B cell (primary cell): Measurements from ENCODE around the gene MLEC. TPM values are rescaled to one million over a fixed set of nuclear protein-coding genes. Genes with fewer than 3 reads are reported as not detected.

ENCODE experiments used
- ATAC-seq: fragments of 200-7000 bp; cut with Tn5 transposase; one replicate; pipeline ENCODE4 v1.10.0; 2021; ENCODE audit warnings: low read depth, mild to moderate bottlenecking, moderate number of reproducible peaks, moderate library complexity
- CTCF ChIA-PET: fragments of 350-600 bp; sonication (Branson Sonifier 250); formaldehyde crosslinking; loops from one replicate; lab custom pipeline; 2021; ENCODE audit warnings: antibody characterized with exemption, inconsistent platforms; lab: Charles Lee
- POLR2A ChIA-PET: fragments of 350-600 bp; sonication (Branson Sonifier 250); formaldehyde crosslinking; loops from one replicate; lab custom pipeline; 2021; ENCODE audit warnings: antibody characterized with exemption; lab: Charles Lee
- DNase-seq: peaks from one replicate; pipeline ENCODE4 v3.0.0; 2013
- H2AFZ ChIP-seq: 2 replicates; pipeline ENCODE4 v1.6.1; 2012; ENCODE audit warnings: mild to moderate bottlenecking, low read depth, low read length; ENCODE audit not compliant: insufficient read depth, poor library complexity, severe bottlenecking
- H3K27ac ChIP-seq, 2 donors: 1 replicate in 1 of 2; 2 replicates in 1 of 2; pipeline ENCODE4 v1.5.1; 2012 to 2013; ENCODE audit warnings: low read length in 2 of 2, mild to moderate bottlenecking in 2 of 2, moderate library complexity in 1 of 2
- H3K27me3 ChIP-seq, 4 experiments: fragments of 200-600 bp in 1 of 4; sonication (generic) in 1 of 4; replicated peaks in 1 of 4; 1 replicate in 2 of 4; 2 replicates in 2 of 4; pipeline versions ENCODE4 v1.6.1 to v1.7.0; 2013 to 2016; ENCODE audit warnings: low read length in 3 of 4, mild to moderate bottlenecking in 2 of 4, mixed read lengths in 1 of 4, moderate library complexity in 1 of 4; ENCODE audit not compliant: insufficient read depth in 4 of 4, control insufficient read depth in 3 of 4; ENCODE audit errors: control extremely low read depth in 1 of 4
- H3K36me3 ChIP-seq, 2 experiments: replicated peaks in 1 of 2; 1 replicate in 1 of 2; 2 replicates in 1 of 2; pipeline versions ENCODE4 v1.6.1 to v1.7.1; 2013; ENCODE audit warnings: low read length in 1 of 2; ENCODE audit not compliant: insufficient read depth in 2 of 2, control insufficient read depth in 1 of 2; ENCODE audit errors: control extremely low read depth in 1 of 2, extremely low read depth in 1 of 2
- H3K4me1 ChIP-seq, 2 donors: fragments of 200-600 bp in 1 of 2; sonication (generic) in 1 of 2; 1 replicate in 1 of 2; 2 replicates in 1 of 2; pipeline versions ENCODE4 v1.5.1 to v1.6.1; 2013 to 2017; ENCODE audit warnings: low read length in 2 of 2; ENCODE audit not compliant: control insufficient read depth in 2 of 2, insufficient read depth in 2 of 2
- H3K4me2 ChIP-seq: replicated peaks from 2 replicates; pipeline ENCODE3; 2012; ENCODE audit warnings: mild to moderate bottlenecking, low read depth, low read length; ENCODE audit not compliant: poor library complexity, severe bottlenecking
- H3K4me3 ChIP-seq, 5 experiments: fragments of 200-600 bp in 1 of 5; sonication (generic) in 1 of 5; 1 replicate in 3 of 5; 2 replicates in 2 of 5; pipeline versions ENCODE4 v1.5.1 to v1.7.0; 2011 to 2016; ENCODE audit warnings: low read length in 4 of 5, mild to moderate bottlenecking in 4 of 5, low read depth in 2 of 5, control low read depth in 1 of 5, moderate library complexity in 1 of 5; ENCODE audit not compliant: insufficient read depth in 1 of 5; ENCODE audit errors: control extremely low read depth in 1 of 5, extremely low read depth in 1 of 5
- H3K79me2 ChIP-seq: fragments of 200-600 bp; sonication (generic); one replicate; pipeline ENCODE4 v1.6.0; 2016; ENCODE audit warnings: low read length; ENCODE audit not compliant: control insufficient read depth, insufficient read depth
- H3K9ac ChIP-seq: fragments of 200-600 bp; sonication (generic); 2 replicates; pipeline ENCODE4 v1.6.1; 2017; ENCODE audit warnings: mild to moderate bottlenecking, low read length, moderate library complexity
- H3K9me3 ChIP-seq, 3 donors: one replicate each; pipeline versions ENCODE4 v1.6.1 to v1.7.1; 2013; ENCODE audit warnings: low read length in 2 of 3; ENCODE audit not compliant: control insufficient read depth in 2 of 3, insufficient read depth in 1 of 3; ENCODE audit errors: control extremely low read depth in 1 of 3
- H4K20me1 ChIP-seq: 2 replicates; pipeline ENCODE4 v1.6.0; 2012; ENCODE audit warnings: mild to moderate bottlenecking, low read length; ENCODE audit not compliant: insufficient read depth, control insufficient read depth, poor library complexity, severe bottlenecking
- H3K27ac Mint-ChIP-seq: one replicate; pipeline ENCODE4 v1.8.0; 2021; ENCODE audit warnings: mixed read lengths
- H3K27me3 Mint-ChIP-seq: one replicate; pipeline ENCODE4 v1.8.0; 2021; ENCODE audit warnings: mixed read lengths
- H3K4me1 Mint-ChIP-seq: one replicate; pipeline ENCODE4 v1.8.0; 2021; ENCODE audit warnings: mixed read lengths
- H3K4me3 Mint-ChIP-seq: one replicate; pipeline ENCODE4 v1.8.0; 2021; ENCODE audit warnings: mixed read lengths
- H3K9me3 Mint-ChIP-seq: one replicate; pipeline ENCODE4 v1.8.0; 2022; ENCODE audit warnings: mixed read lengths; ENCODE audit not compliant: insufficient read depth
- EZH2 ChIP-seq: IDR thresholded peaks from 2 replicates; pipeline ENCODE4 v1.6.1; 2012; ENCODE audit warnings: borderline replicate concordance, low read depth, mild to moderate bottlenecking, moderate library complexity, low read length; ENCODE audit not compliant: insufficient read depth, poor library complexity, severe bottlenecking
- WGBS: methylation state at CpG from one replicate; pipeline ENCODE4 v1.1.5; 2013; ENCODE audit warnings: missing lambda C conversion rate; ENCODE audit not compliant: insufficient coverage; 5-methylcytosine and 5-hydroxymethylcytosine counted together
- intact Hi-C: fragments of 100-400 bp; cut with micrococcal nuclease; formaldehyde crosslinking; loops from one replicate; pipeline ENCODE4 v1.10.0; 2022
- polyA plus RNA-seq: library from polyadenylated mRNA; depleted of rRNA; stranded (reverse); fragments of >200 nt; gene quantifications from 2 replicates; pipeline ENCODE4 v1.2.3, GENCODE V29; 2012
- total RNA-seq, 2 donors: library from RNA; stranded (reverse); fragments of 120-200 nt in 1 of 2; gene quantifications; 1 replicate in 1 of 2; 2 replicates in 1 of 2; pipeline versions ENCODE4 v1.2.3 to v1.2.4, GENCODE V29; 2013 to 2022
- TF ChIP-seq, protein P1 (sequence below): fragments of 200-600 bp; IDR thresholded peaks from one replicate; pipeline ENCODE4 v1.8.0; 2022; ENCODE audit warnings: antibody characterized with exemption, mild to moderate bottlenecking

MLEC gene
- total and polyA plus RNA-seq, 2 donors (not counting 1 experiment from before 2014, with no cell fraction given), result 5.5 to 52.6 TPM

- CTCF ChIA-PET, result interaction anchor here (1.0 to 9.8 kb wide), 7 partner anchors 10 to 191 kb away, joined by 3 to 172 read pairs (median 5); partner anchors contain the start of gene POP5
- Histone ChIP-seq H3K27ac (peak within 1 kb of the TSS in 1 of 2 donors; percentile 71), H3K79me2 (peaks cover 9% of the 10 kb centered on the region), H3K36me3 (peaks cover 0 to 10% of the 10 kb centered on the region in 2 experiments), H3K9ac (peak within 1 kb of the TSS; percentile 82), H3K4me1 (peaks cover 17 to 26% of the 10 kb centered on the region in 2 donors), H2AFZ (peak within 1 kb of the TSS; percentile 91), H3K9me3 (no peaks in the 10 kb centered on the region), H3K27me3 (no peaks in the 10 kb centered on the region), H4K20me1 (no peaks in the 10 kb centered on the region), H3K4me2 (peak within 1 kb of the TSS; percentile 98), H3K4me3 (peak within 1 kb of the TSS; percentile 27 to 89 (median 68))
- ATAC-seq, result peak; percentile 88
- under 1% methylated on average over 66 of the region's 76 CpGs for WGBS
- Mint-ChIP-seq H3K9me3 (no peaks in the 10 kb centered on the region), H3K27ac (peak within 1 kb of the TSS; percentile 79), H3K27me3 (no peaks in the 10 kb centered on the region), H3K4me3 (peak within 1 kb of the TSS; percentile 91), H3K4me1 (peaks cover 24% of the 10 kb centered on the region)
- POLR2A ChIA-PET, result interaction anchor here (0.5 to 1.6 kb wide), 2 partner anchors 24 to 1557 kb away, joined by 5 to 9 read pairs; partner anchors contain the start of gene MLEC
- peak; percentile 80 for DNase-seq
- TF ChIP-seq EZH2, result no peak
- TF ChIP-seq, protein P1, sequence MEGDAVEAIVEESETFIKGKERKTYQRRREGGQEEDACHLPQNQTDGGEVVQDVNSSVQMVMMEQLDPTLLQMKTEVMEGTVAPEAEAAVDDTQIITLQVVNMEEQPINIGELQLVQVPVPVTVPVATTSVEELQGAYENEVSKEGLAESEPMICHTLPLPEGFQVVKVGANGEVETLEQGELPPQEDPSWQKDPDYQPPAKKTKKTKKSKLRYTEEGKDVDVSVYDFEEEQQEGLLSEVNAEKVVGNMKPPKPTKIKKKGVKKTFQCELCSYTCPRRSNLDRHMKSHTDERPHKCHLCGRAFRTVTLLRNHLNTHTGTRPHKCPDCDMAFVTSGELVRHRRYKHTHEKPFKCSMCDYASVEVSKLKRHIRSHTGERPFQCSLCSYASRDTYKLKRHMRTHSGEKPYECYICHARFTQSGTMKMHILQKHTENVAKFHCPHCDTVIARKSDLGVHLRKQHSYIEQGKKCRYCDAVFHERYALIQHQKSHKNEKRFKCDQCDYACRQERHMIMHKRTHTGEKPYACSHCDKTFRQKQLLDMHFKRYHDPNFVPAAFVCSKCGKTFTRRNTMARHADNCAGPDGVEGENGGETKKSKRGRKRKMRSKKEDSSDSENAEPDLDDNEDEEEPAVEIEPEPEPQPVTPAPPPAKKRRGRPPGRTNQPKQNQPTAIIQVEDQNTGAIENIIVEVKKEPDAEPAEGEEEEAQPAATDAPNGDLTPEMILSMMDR, result no peak
- intact Hi-C loops, result loop anchor here (1.0 to 5.0 kb wide), 4 partner anchors 15 to 261 kb away; partner anchors contain the start of genes ACADS and SPPL3
Observed at GRCh38 chr12:120710031-120710804, 23.3 kb downstream of the MLEC start, which contains the start of gene UNC119B. UNC119B (plus strand) TSS chr12:120710458; CDS start chr12:120710475, 17 bp downstream.
